ENCODE data around the gene TSPAN11.

The TSPAN11 gene

DNA sequence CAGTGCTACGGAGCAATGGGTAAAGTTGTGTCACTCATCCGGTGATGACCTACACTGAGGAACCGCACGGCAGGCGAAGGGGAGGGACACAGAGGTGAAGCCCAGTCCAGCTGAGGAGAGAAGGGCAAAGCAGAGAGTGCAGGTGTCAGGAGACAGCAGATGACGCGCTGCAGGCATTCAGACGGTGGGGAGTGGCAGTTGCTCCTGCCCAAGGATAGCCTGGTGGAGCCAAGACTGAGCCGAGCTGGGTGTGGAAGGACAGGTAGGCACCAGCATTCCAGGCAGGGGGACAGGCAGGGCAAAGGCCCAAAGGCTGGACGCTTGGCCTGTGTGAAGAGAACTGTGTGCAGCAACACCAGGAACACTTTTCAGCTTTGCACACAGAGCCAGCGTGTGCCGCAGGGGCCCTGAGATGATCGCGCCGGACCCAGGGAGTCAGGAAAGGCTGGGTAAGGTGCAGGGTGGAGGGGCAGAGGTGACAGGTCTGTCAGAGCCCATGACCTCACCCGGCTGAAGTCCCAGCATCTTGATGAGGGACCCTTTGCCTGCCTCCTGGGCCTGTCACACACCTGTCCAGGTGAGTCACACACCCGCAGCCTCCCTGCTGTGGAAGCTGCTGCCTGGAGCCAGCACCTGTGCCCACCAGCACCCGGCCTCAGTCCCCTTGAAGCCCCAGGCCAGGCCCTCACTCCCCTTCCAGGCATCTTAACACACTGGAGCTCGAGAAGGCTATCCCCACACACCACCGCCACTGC lies 48.4 kb downstream of the TSPAN11 start:
- TF ChIP-seq, protein P1, sequence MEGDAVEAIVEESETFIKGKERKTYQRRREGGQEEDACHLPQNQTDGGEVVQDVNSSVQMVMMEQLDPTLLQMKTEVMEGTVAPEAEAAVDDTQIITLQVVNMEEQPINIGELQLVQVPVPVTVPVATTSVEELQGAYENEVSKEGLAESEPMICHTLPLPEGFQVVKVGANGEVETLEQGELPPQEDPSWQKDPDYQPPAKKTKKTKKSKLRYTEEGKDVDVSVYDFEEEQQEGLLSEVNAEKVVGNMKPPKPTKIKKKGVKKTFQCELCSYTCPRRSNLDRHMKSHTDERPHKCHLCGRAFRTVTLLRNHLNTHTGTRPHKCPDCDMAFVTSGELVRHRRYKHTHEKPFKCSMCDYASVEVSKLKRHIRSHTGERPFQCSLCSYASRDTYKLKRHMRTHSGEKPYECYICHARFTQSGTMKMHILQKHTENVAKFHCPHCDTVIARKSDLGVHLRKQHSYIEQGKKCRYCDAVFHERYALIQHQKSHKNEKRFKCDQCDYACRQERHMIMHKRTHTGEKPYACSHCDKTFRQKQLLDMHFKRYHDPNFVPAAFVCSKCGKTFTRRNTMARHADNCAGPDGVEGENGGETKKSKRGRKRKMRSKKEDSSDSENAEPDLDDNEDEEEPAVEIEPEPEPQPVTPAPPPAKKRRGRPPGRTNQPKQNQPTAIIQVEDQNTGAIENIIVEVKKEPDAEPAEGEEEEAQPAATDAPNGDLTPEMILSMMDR (IDR thresholded peaks at IDR 0.05; ENCODE audit: insufficient read depth, low read depth, low read length, missing control alignments) = no peak
- DNase-seq (ENCODE audit: low read depth) = no peak
- no peak overlapping the region for H3K4me3 ChIP-seq (ENCODE audit: low read length)

DNA sequence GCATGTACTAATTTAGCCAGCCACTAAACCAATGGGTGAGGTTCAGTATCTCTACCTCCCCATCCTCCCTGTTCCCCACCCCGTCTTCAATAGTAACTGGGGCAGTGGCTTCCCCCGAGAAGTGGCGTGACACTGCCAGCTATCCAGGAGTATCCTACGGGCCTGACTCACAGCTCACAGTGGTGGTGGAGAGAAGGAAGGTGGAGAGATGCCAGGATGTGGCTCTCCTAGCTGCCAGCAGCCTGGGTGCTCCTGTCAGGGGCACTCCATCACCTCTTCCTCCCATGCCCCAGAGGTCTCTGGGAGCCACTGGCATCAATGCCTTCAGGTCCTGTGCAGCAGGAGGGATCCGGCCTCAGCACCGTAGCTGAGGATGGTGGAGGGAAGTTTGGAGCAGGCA lies 49.0 kb downstream of the TSPAN11 start:
- DNase-seq (ENCODE audit: low read depth) = no peak
- TF ChIP-seq, protein P1 (IDR thresholded peaks at IDR 0.05; ENCODE audit: insufficient read depth, low read depth, low read length, missing control alignments) = no peak
- no peak overlapping the region for H3K4me3 ChIP-seq (ENCODE audit: low read length)

DNA sequence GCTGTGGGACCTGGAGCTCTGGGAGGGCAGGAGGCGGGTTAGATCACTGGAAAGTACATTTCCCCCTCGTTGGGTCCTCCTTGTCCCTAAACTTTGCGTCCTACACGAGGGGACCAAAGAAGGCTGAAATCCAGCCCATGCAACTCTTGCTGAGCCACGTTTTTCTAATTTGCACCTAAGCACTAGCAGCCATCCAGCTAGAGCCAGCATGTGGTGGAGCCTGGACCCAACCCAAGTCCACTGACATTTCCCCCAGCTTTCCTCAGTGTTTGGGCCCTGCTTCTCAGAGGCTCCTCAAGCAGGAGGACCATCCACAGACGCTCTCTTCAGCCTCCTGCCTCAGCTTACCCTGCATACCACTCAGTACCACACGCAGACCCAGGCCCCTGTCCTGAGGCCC lies 49.7 kb downstream of the TSPAN11 start:
- DNase-seq (ENCODE audit: low read depth) = no peak
- no peak overlapping the region for H3K4me3 ChIP-seq (ENCODE audit: low read length)
- TF ChIP-seq, protein P1 (IDR thresholded peaks at IDR 0.05; ENCODE audit: insufficient read depth, low read depth, low read length, missing control alignments) = no peak

DNA sequence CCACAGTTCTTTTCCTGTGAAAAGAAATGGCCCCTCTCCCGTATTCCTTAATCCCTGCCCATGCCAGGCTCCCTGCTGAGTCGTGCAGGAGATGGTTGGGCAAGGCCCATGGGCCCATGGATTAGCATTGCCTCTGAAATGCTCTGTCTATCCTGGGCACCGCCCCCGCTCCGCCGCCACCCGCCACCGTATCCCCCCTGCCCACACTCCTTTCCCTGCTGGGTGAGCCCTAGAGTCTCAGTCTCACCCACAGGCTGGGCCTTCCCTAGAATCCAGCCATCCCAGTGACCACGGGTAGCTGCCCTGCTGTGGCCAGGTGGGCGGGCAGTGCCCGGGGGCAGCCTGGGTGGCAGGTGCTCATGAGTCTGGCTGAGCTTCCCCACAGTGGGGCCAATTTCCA lies 50.6 kb downstream of the TSPAN11 start:
- no peak overlapping the region for H3K4me3 ChIP-seq (ENCODE audit: low read length)
- no peak for DNase-seq (ENCODE audit: low read depth)
- TF ChIP-seq, protein P1 (IDR thresholded peaks at IDR 0.05; ENCODE audit: insufficient read depth, low read depth, low read length, missing control alignments) = no peak

DNA sequence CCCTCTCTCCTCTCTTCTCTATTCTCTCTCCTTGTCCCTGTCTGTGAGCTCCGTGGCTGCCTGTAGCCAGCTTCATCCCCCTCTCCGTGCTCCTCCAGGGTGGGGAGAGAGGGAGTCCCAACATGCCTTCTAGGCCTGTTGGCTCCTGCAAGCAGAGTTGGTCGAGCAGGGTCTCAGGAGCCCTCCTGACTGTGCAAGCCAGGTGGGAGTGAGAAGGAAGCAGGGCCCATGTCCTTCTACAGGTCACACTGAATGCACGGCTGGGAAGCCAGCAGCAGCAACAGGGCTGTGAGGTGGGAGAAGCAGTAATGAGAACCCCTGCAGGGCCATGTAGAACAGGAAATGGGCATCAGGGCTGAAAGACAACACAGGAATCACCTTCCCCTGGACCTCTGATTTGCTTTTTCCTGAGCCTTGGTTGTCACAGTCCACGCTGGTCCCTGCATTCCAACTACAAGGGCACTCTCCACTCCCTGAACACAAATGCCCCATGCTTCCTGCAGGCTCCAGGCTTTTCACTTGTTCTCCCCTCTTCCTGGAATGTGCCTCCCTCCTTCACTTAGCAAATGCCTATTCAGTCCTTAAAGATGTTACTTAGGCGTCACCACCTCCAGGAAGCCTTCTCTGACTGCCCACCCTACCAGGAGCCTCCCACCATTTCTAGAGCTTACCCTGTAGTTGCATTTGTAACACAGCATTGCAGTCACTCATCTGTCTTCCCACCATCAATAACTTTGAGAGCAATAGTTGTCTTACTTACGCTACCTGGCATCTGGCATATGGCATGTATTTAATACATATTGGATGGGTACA lies 51.2 kb downstream of the TSPAN11 start:
- TF ChIP-seq, protein P1 (IDR thresholded peaks at IDR 0.05; ENCODE audit: insufficient read depth, low read depth, low read length, missing control alignments) = no peak
- no peak for DNase-seq (ENCODE audit: low read depth)
- H3K4me3 ChIP-seq (ENCODE audit: low read length) = no peak overlapping the region

DNA sequence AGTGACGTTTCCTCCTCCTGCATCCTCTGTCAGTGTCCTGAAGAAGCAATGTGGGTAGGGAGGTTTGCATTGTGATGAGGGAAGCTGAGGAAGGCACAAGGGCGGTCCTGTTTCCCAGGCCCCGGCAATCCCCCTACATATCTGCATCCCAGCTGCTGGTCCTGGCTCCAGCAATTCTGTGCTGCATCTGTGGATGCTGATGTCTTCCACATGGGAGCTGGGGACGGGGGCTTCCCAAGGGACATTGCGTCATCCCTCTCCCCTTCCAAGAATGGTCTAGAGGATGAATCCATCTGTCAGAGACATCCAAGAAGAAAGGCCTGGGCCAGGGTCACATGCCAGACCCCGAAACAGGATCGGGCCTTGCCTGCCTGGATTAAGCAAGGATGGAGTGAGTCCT lies 52.1 kb downstream of the TSPAN11 start:
- DNase-seq (ENCODE audit: low read depth) = no peak
- H3K4me3 ChIP-seq (ENCODE audit: low read length) = no peak overlapping the region
- TF ChIP-seq, protein P1 (IDR thresholded peaks at IDR 0.05; ENCODE audit: insufficient read depth, low read depth, low read length, missing control alignments) = no peak
